Aorta (tissue), 5 donors: Measurements from ENCODE around the gene ZFYVE19. TPM values are rescaled to one million over a fixed set of nuclear protein-coding genes. Genes with fewer than 3 reads are reported as not detected.

Experiments
- ATAC-seq: fragments of 200-7000 bp; cut with Tn5 transposase; one replicate; pipeline ENCODE4 v1.9.1; 2022; ENCODE audit warnings: moderate library complexity; ENCODE audit not compliant: low FRiP score
- DNase-seq, 2 donors: peaks; one replicate each; pipeline ENCODE4 v3.0.0-alpha.2; 2020
- H3K27ac ChIP-seq, 2 donors: one replicate each; pipeline ENCODE4 v1.5.1; 2013; ENCODE audit warnings: low read length in 2 of 2, mild to moderate bottlenecking in 2 of 2, moderate library complexity in 2 of 2, control low read depth in 1 of 2, inconsistent platforms in 1 of 2, low read depth in 1 of 2
- H3K27me3 ChIP-seq, 2 donors: one replicate each; pipeline ENCODE4 v1.6.1; 2013; ENCODE audit warnings: control low read depth in 1 of 2, low read length in 1 of 2, mild to moderate bottlenecking in 1 of 2, moderate library complexity in 1 of 2; ENCODE audit not compliant: insufficient read depth in 2 of 2, control insufficient read depth in 1 of 2
- H3K36me3 ChIP-seq, 2 donors: one replicate each; pipeline ENCODE4 v1.6.1; 2013; ENCODE audit warnings: control low read depth in 1 of 2, low read length in 1 of 2, mild to moderate bottlenecking in 1 of 2; ENCODE audit not compliant: insufficient read depth in 2 of 2, control insufficient read depth in 1 of 2
- H3K4me1 ChIP-seq, 2 donors: one replicate each; pipeline ENCODE4 v1.6.1; 2013; ENCODE audit warnings: low read length in 2 of 2, control low read depth in 1 of 2, mild to moderate bottlenecking in 1 of 2, moderate library complexity in 1 of 2; ENCODE audit not compliant: insufficient read depth in 2 of 2, control insufficient read depth in 1 of 2
- H3K4me3 ChIP-seq, 2 donors: one replicate each; pipeline ENCODE4 v1.5.1; 2013; ENCODE audit warnings: low read length in 2 of 2, control low read depth in 1 of 2, mild to moderate bottlenecking in 1 of 2
- H3K9me3 ChIP-seq: one replicate; pipeline ENCODE4 v1.6.1; 2013; ENCODE audit warnings: mild to moderate bottlenecking, low read length; ENCODE audit not compliant: control insufficient read depth
- WGBS, 2 donors: extraction: QIAGEN DNeasy Blood & Tissue Kit; methylation state at CpG; one replicate each; pipeline ENCODE4 v1.1.7; 2013; 5-methylcytosine and 5-hydroxymethylcytosine counted together
- intact Hi-C, 2 donors: fragments of 100-400 bp; cut with DNase I; formaldehyde crosslinking; loops; one replicate each; pipeline versions ENCODE4 v1.14.2 to v1.15.0; 2022
- polyA plus RNA-seq, 2 donors: library from polyadenylated mRNA; stranded (reverse); fragments of 200-250 nt; gene quantifications; one replicate each; pipeline ENCODE4 v1.2.3, GENCODE V29; 2013
- total RNA-seq, 2 donors: library from RNA; stranded (reverse); fragmentation: NEBNext Ultra II Directional; extraction: Animal tissue kit (Norgen Biotek cat#: 25700); gene quantifications; one replicate each; pipeline ENCODE4 v1.2.1, GENCODE V29; 2021
- donor health status: healthy with polysubstance abuse.
- donor health status: Bipolar disorder and iron deficiency.
- donor health status: DM: no; HTN: no; CAD: no.
- donor health status: DM: no; HTN: no; CAD: no.
- donor health status: DM: yes; HTN: yes; CAD: no.

Gene ZFYVE19
- total and polyA plus RNA-seq, 4 donors, result 9.3 to 48.0 (median 16.0) TPM

- DNase-seq, result no peak
- intact Hi-C loops, result loop anchor here (10.0 kb wide), 2 partner anchors 128 to 172 kb away; partner anchors contain the start of genes KNL1 (in 1 of the 2) and VPS18 (in 1 of the 2)
- 86 to 88% methylated on average over 32 of the region's 32 CpGs for WGBS, 2 donors
- Histone ChIP-seq H3K4me3 (no peak overlapping the region), H3K4me1 (no peaks in the 10 kb centered on the region), H3K27me3 (no peaks in the 10 kb centered on the region), H3K27ac (no peak overlapping the region), H3K36me3 (no peaks in the 10 kb centered on the region), H3K9me3 (no peaks in the 10 kb centered on the region)
- ATAC-seq, result no peak
Observed at GRCh38 chr15:40766906-40767837, 39.7 kb upstream of the ZFYVE19 start.

- Histone ChIP-seq H3K27ac (no peak overlapping the region), H3K36me3 (no peaks in the 10 kb centered on the region), H3K4me1 (no peaks in the 10 kb centered on the region), H3K27me3 (no peaks in the 10 kb centered on the region), H3K4me3 (no peak overlapping the region), H3K9me3 (no peaks in the 10 kb centered on the region)
- WGBS, 2 donors, result 90 to 93% methylated on average over 26 to 29 of the region's 29 CpGs
- intact Hi-C loops, result loop anchor here (10.0 kb wide), 2 partner anchors 127 to 173 kb away; partner anchors contain the start of genes KNL1 (in 1 of the 2) and VPS18 (in 1 of the 2)
- no peak for ATAC-seq
- no peak for DNase-seq
Observed at GRCh38 chr15:40767838-40768500, 38.9 kb upstream of the ZFYVE19 start.

GRCh38 chr15:40768521-40769273 lies 38.2 kb upstream of the ZFYVE19 start:
- ATAC-seq (no peak), DNase-seq (no peak)
- Histone ChIP-seq H3K4me3 (no peak overlapping the region), H3K36me3 (no peaks in the 10 kb centered on the region), H3K27me3 (no peaks in the 10 kb centered on the region), H3K27ac (no peak overlapping the region), H3K4me1 (no peaks in the 10 kb centered on the region), H3K9me3 (no peaks in the 10 kb centered on the region)
- 80 to 83% methylated on average over 20 to 21 of the region's 21 CpGs for WGBS, 2 donors
- intact Hi-C loops, result loop anchor here (10.0 kb wide), 2 partner anchors 126 to 174 kb away; partner anchors contain the start of genes KNL1 (in 1 of the 2) and VPS18 (in 1 of the 2)

GRCh38 chr15:40769274-40770146 lies 37.4 kb upstream of the ZFYVE19 start, which contains the start of gene C15orf62:
TSS of gene C15orf62 (plus strand) at chr15:40769980. CDS start at chr15:40770496, 516 bp downstream.
- no peaks in the 10 kb centered on the region for H3K27me3 ChIP-seq
- H3K9me3 ChIP-seq, result no peaks in the 10 kb centered on the region
- 75 to 77% methylated on average over 28 of the region's 28 CpGs for WGBS, 2 donors
- intact Hi-C loops, result loop anchor here (10.0 kb wide), 2 partner anchors 125 to 175 kb away; partner anchors contain the start of genes KNL1 (in 1 of the 2) and VPS18 (in 1 of the 2)
- DNase-seq (peak in 1 of 2 donors; percentile 55), ATAC-seq (no peak)
- no peaks in the 10 kb centered on the region for H3K36me3 ChIP-seq
- H3K4me1 ChIP-seq, result no peaks in the 10 kb centered on the region
- no peak within 1 kb of the TSS for H3K4me3 ChIP-seq
- no peak within 1 kb of the TSS for H3K27ac ChIP-seq

GRCh38 chr15:40770147-40770721 lies 36.7 kb upstream of the ZFYVE19 start:
- intact Hi-C loops, result no loop called here
- no peaks in the 10 kb centered on the region for H3K36me3 ChIP-seq
- H3K4me1 ChIP-seq, result no peaks in the 10 kb centered on the region
- 89 to 90% methylated on average over 17 of the region's 17 CpGs for WGBS, 2 donors
- DNase-seq (no peak), ATAC-seq (no peak)
- no peak overlapping the region for H3K27ac ChIP-seq
- no peaks in the 10 kb centered on the region for H3K9me3 ChIP-seq
- H3K27me3 ChIP-seq, result no peaks in the 10 kb centered on the region
- H3K4me3 ChIP-seq, result no peak overlapping the region

GRCh38 chr15:40771242-40771641 lies 35.6 kb upstream of the ZFYVE19 start:
- no peak overlapping the region for H3K4me3 ChIP-seq
- DNase-seq, result no peak
- H3K36me3 ChIP-seq, result no peaks in the 10 kb centered on the region
- H3K27me3 ChIP-seq, result no peaks in the 10 kb centered on the region
- no peaks in the 10 kb centered on the region for H3K9me3 ChIP-seq
- intact Hi-C loops, result no loop called here
- H3K27ac ChIP-seq, result no peak overlapping the region
- ATAC-seq, result no peak
- H3K4me1 ChIP-seq, result no peaks in the 10 kb centered on the region
- 94 to 95% methylated on average over 5 of the region's 5 CpGs for WGBS, 2 donors

- Histone ChIP-seq H3K4me3 (no peak overlapping the region), H3K36me3 (no peaks in the 10 kb centered on the region), H3K9me3 (no peaks in the 10 kb centered on the region), H3K27me3 (no peaks in the 10 kb centered on the region), H3K4me1 (no peaks in the 10 kb centered on the region), H3K27ac (no peak overlapping the region)
- DNase-seq, result no peak
- intact Hi-C loops, result no loop called here
- 87 to 88% methylated on average over 13 of the region's 13 CpGs for WGBS, 2 donors
- no peak for ATAC-seq
Observed at GRCh38 chr15:40772014-40772413, 34.9 kb upstream of the ZFYVE19 start.
